Measurements from ENCODE around the gene SFXN5.

Gene SFXN5

DNA sequence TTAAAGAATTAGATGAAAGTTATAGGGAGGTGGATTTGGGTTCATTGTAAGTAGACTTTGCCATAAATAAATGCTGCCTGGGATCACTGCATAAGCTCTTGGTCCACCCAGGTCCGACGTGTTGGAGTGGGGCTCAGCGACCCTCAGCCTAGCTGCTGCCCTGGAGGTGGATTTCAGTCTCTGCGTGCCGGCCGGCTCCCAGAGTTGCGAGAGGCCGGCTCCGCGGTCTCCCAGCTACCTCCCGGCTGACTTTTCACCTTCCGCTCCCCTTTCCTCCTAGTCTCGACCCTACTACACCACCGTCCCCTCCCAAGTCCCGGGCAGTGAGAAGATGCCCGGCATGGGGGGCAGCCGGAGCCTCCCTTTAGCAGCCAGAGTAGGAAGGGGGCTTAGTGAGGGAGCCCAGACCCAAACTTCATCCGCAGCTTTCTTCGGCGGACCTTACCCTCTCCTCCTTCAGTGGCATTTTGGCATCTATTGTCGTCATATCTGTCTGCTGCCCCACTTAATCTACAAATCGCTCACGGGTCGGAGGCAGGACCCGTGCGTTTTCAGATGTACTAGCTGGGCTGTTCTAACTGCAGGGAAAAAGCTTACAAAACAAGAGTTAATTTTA is 146.1 kb downstream of the SFXN5 start:
- DNase-seq (ENCODE audit: low read depth, low spot score): no peak

DNA sequence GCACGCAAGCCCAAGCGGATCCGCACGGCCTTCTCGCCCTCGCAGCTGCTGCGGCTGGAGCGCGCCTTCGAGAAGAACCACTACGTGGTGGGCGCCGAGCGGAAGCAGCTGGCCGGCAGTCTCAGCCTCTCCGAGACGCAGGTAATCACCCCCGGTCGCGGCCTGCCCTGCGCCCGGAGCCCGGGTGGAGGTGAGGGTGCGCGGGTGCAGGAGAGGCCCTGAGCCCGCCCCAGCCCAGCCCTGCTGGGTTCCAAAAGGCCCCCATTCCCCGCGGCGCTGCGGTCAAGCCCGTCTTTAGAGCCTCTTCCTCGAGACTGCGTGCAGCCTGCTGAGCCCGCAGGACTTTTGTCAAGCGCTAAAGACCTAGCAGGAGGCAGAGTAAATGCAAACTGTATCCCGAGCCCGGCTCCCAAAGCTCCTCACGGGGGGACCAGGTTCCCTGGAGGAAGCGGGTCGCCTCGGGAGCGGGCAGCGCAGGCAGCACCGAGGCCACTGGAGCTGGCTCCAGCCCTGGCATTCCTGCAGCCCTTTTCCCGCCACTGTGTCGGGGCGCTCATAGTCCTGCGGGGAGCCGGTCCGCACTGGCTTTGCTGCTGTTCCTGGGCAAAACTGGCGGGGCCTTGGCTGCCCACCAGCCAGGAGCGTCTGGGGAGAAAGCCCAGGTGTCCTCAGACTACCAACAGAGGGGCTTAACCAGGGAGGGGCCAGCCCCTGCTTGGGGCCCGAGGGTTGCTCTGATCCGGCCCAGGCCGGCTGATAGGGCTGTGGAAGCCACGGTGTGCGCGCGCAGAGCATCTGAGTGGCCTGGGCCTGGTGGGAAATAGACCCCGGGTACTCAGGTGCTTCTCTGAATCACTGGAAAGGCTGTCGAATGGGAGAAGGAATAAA is 146.9 kb downstream of the SFXN5 start:
- no peak for DNase-seq (ENCODE audit: low read depth, low spot score)

DNA sequence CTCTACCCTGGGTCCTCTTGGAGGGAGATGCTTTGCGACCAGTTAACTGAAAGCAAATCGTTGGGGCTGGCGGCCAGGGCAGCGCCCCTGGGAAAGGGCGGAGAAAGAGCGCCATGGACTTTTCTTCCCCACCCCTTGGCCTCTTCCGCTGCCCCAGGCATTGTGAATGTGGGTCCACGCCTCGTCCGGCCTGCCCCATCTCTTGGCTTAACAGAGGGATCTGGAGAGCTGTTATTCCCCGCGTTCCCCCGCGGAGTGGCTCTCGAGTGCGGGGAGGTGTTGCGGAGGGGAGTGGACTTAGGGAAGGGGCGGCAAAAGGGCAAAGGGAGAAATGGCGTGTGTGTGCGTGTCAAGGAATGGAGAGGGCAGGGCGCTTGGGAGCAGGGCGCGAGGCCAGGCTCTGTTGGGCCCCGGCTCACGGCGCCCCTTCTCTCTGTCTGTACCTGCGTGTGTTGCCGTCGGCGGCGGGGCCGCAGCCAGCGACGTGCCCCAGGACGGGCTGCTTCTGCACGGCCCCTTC is 147.6 kb downstream of the SFXN5 start:
- DNase-seq (ENCODE audit: low read depth, low spot score): no peak

DNA sequence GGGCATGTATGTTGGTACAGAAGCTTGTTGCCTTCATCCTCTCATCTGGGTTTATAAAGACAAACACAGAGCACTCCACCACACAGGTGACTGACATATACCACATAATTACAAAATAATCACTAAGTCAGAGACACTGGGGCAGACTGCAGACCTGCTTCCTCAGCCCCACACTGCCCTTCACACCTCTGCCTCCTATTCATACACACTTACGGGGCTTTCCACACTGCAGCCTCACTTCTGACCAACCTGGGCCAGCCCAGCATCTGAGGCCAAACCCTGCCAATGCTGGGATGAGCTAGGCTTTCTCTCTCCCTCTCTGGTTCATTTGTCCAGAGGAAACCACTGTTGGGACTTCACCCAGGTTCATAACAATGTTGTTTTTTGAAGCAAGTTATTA is 149.7 kb downstream of the SFXN5 start:
- DNase-seq (ENCODE audit: low read depth, low spot score): no peak

GRCh38 chr2:72921088-72921851 is 150.2 kb downstream of the SFXN5 start:
- DNase-seq (ENCODE audit: low read depth, low spot score): no peak

GRCh38 chr2:72920318-72921087 is 151.0 kb downstream of the SFXN5 start:
- DNase-seq (ENCODE audit: low read depth, low spot score): no peak

- DNase-seq (ENCODE audit: low read depth, low spot score): no peak
Measured at GRCh38 chr2:72919414-72920317, 151.8 kb downstream of the SFXN5 start.

DNA sequence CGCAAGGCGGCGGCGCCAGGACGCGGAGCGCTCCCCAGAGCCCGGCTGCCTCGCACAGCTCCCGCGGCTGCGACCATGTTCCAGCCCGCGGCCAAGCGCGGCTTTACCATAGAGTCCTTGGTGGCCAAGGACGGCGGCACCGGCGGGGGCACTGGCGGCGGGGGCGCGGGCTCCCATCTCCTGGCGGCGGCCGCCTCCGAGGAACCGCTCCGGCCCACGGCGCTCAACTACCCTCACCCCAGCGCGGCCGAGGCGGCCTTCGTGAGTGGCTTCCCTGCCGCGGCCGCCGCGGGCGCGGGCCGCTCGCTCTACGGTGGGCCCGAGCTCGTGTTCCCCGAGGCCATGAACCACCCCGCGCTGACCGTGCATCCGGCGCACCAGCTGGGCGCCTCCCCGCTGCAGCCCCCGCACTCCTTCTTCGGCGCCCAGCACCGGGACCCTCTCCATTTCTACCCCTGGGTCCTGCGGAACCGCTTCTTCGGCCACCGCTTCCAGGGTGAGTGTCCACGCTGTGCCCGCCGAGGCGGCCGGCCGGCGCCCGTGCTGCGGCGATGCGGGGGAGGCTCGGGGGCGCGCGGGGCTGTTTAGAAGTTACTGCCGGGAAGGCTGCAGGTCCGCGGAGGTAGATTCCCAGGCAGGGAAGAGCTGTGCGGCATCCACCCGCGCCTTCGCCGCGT is 153.5 kb downstream of the SFXN5 start:
- DNase-seq (ENCODE audit: low read depth, low spot score): no peak

DNA sequence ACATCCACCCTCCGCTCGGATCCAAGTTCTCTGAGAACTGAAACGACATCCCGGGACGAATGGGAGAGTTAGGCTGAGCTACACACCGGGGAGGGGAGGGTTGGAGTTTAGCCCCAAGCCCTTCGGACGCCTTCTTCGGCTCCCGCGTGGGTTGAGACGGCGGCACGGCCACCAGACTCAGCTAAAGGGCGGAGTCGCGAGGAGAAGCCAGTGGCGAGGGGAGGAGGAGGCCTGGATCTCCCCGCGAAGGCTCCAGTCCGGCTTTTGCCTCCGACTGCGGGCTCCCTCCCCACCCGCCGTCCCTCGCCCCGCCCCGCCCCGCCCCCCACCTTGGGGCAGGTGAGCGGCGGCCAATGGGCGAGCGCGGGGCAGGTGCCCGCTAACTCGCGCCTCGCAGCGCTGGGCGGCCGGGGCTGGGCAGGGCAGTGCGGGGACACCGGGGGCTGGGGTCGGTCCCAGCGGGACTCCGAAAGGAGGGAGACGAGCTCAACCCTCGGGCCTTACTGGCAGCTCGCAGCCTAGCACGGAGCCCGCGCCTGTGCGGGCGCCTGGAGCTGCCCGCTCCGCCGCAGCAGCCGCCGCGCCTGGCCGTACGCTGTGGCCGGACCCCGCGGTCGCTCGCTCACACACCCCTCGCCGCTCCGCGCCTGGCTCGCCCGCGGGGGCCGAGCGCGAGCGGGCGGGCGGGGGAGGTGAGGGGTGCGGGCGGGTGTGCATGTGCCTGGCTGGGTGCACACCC is 154.2 kb downstream of the SFXN5 start, which contains the start of gene EMX1:
Gene EMX1 (plus strand): TSS at position 382 of the 739 bp plus-strand sequence. CDS start 334 bp downstream, at position 716.
- DNase-seq (ENCODE audit: low read depth, low spot score): no peak

DNA sequence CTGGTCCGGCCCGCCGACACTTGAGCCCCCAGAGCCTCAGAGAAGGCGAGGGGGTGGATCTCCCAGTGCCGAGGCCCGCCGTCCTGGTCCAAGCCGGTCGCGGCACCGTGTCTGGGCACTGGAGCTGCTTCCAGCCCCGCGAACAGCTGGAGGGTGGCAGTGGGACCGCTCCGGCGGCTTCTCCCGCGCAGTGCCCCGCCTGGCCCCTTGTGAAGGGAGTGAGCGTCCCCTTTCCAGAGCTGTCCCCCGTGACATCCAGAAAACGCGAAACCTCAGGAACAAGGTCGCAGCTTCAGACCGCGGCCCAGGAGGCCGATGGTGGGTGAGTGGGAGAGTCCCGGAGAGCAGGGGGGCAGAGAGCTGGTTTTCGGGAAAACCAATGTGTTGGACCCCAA is 154.8 kb downstream of the SFXN5 start:
- DNase-seq (ENCODE audit: low read depth, low spot score): no peak

GRCh38 chr2:72915907-72916742 is 155.4 kb downstream of the SFXN5 start:
- DNase-seq (ENCODE audit: low read depth, low spot score): no peak

- DNase-seq (ENCODE audit: low read depth, low spot score): no peak
Measured at GRCh38 chr2:72915320-72915906, 156.1 kb downstream of the SFXN5 start.

GRCh38 chr2:72914589-72915319 is 156.8 kb downstream of the SFXN5 start:
- no peak for DNase-seq (ENCODE audit: low read depth, low spot score)

- DNase-seq (ENCODE audit: low read depth, low spot score): no peak
Measured at GRCh38 chr2:72914206-72914559, 157.3 kb downstream of the SFXN5 start.

DNA sequence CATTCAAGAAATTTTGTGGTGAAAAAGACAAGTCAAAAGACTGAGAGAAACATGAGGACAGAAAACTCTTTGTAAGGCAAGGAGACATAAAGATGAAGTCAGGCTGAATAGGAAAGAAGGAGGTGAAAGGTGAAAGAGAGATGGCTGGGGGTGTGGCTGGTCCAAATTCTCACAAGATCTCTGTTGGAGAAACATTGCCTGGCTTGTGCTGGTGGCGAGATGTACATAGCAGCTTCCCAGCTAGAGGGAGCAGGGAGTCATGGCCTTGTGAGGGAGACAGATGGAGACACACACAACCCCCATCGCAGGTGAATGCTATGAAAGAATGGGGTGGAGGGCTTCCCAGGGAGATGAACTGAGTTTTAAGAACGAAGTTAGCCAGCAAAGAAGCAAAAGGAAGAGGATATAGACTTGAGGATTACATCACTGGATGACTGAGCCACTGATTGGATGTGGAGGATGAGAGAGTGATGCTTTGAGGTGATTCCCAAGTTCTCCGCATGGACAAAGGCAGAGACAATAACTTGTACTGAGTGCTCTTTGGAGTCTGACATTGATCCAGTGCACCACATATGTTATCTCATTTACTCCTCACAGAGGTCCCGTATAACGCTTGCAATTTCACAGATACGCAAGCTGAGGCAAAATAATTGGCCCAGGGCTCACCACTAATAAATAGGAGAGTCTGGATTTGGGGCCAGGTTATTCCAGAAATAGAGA is 157.9 kb downstream of the SFXN5 start:
- no peak for DNase-seq (ENCODE audit: low read depth, low spot score)

DNA sequence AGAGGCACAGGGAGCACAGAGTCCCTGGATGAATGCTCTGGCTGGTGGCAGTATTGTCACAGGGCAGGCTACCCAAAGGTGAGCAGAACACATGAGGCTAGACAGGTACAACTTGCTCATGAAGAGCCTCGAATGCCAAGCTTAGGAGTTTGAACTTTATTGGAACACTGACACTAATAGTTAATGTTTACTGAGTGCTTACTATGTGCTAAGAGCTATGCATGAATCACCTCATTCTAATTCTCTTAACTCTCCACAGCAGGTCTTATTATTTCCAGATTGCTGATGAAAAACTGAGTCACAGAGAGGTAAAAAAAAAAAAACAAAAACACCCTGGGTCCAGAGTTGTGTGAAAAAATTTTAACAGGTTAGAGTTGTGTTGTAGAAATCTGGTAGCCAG is 160.3 kb downstream of the SFXN5 start:
- no peak for DNase-seq (ENCODE audit: low read depth, low spot score)
